ENCODE results near the gene GRIK3. TPM values are rescaled to one million over a fixed set of nuclear protein-coding genes. Genes with fewer than 3 reads are reported as not detected.

Gene GRIK3
- total and polyA plus RNA-seq, 4 experiments from 2014 or later, result not detected

- POLR2A ChIA-PET (ENCODE audit: partially characterized antibody), result no interaction called here
Measured at GRCh38 chr1:36834586-36834985, 199.7 kb downstream of the GRIK3 start.

GRCh38 chr1:36831186-36831810, 203.0 kb downstream of the GRIK3 start:
- Histone ChIP-seq H3K4me3 (ENCODE audit: low read length in 2 of 2) (no peak overlapping the region), H3K27me3 (ENCODE audit: insufficient read depth, low read length) (no peaks in the 10 kb centered on the region), H3K27ac (ENCODE audit: low read depth, low read length) (no peak overlapping the region), H3K9me3 (ENCODE audit: control insufficient read depth in 1 of 2, low read length in 2 of 2) (no peaks in the 10 kb centered on the region), H3K4me1 (ENCODE audit: insufficient read depth, low read length) (no peaks in the 10 kb centered on the region), H3K36me3 (ENCODE audit: insufficient read depth, low read length) (no peaks in the 10 kb centered on the region)
- no peak overlapping the region for H3K4me3 Mint-ChIP-seq
- H3K9me3 Mint-ChIP-seq, result peaks cover 0 to 1% (median 0%) of the 10 kb centered on the region in 8 donors
- intact Hi-C loops (cut with micrococcal nuclease), result no loop called here
- POLR2A ChIA-PET (ENCODE audit: partially characterized antibody), result no interaction called here
- H3K27ac Mint-ChIP-seq, result no peak overlapping the region
- H3K27me3 Mint-ChIP-seq, result peaks cover 6 to 18% of the 10 kb centered on the region in 2 donors
- DNase-seq, result no peak
- no peaks in the 10 kb centered on the region for H3K36me3 Mint-ChIP-seq
- no peaks in the 10 kb centered on the region for H3K4me1 Mint-ChIP-seq
- CTCF ChIA-PET (ENCODE audit: partially characterized antibody), result no interaction called here

More at GRCh38 chr1:36834586-36834985, 199.7 kb downstream of the GRIK3 start:
- H3K27me3 ChIP-seq (ENCODE audit: insufficient read depth, low read length), result no peaks in the 10 kb centered on the region
- CTCF ChIA-PET (ENCODE audit: partially characterized antibody), result no interaction called here
- H3K36me3 ChIP-seq (ENCODE audit: insufficient read depth, low read length), result no peaks in the 10 kb centered on the region
- Mint-ChIP-seq H3K4me3 (no peak overlapping the region), H3K4me1 (no peaks in the 10 kb centered on the region), H3K27ac (no peak overlapping the region), H3K27me3 (peaks cover 10 to 30% of the 10 kb centered on the region in 2 donors), H3K9me3 (peaks cover 0 to 1% (median 0%) of the 10 kb centered on the region in 8 donors), H3K36me3 (no peaks in the 10 kb centered on the region)
- intact Hi-C loops (cut with micrococcal nuclease), result no loop called here
- no peaks in the 10 kb centered on the region for H3K9me3 ChIP-seq (ENCODE audit: control insufficient read depth in 1 of 2, low read length in 2 of 2)
- no peak overlapping the region for H3K4me3 ChIP-seq (ENCODE audit: low read length in 2 of 2)
- no peak overlapping the region for H3K27ac ChIP-seq (ENCODE audit: low read depth, low read length)
- DNase-seq, result no peak
- no peaks in the 10 kb centered on the region for H3K4me1 ChIP-seq (ENCODE audit: insufficient read depth, low read length)

- intact Hi-C loops (cut with micrococcal nuclease), result no loop called here
- Histone ChIP-seq H3K4me1 (ENCODE audit: insufficient read depth, low read length) (no peaks in the 10 kb centered on the region), H3K4me3 (ENCODE audit: low read length in 2 of 2) (no peak overlapping the region), H3K27ac (ENCODE audit: low read depth, low read length) (no peak overlapping the region), H3K36me3 (ENCODE audit: insufficient read depth, low read length) (no peaks in the 10 kb centered on the region), H3K27me3 (ENCODE audit: insufficient read depth, low read length) (no peaks in the 10 kb centered on the region), H3K9me3 (ENCODE audit: control insufficient read depth in 1 of 2, low read length in 2 of 2) (no peaks in the 10 kb centered on the region)
- Mint-ChIP-seq H3K4me3 (no peak overlapping the region), H3K36me3 (no peaks in the 10 kb centered on the region), H3K27ac (no peak overlapping the region), H3K27me3 (peaks cover 5 to 15% of the 10 kb centered on the region in 2 donors), H3K9me3 (peaks cover 0 to 1% (median 0%) of the 10 kb centered on the region in 8 donors), H3K4me1 (no peaks in the 10 kb centered on the region)
- ChIA-PET CTCF (ENCODE audit: partially characterized antibody) (interaction anchor here (0.7 kb wide), 1 partner anchor 497 kb away, joined by 3 read pairs; no protein-coding TSS in a partner anchor), POLR2A (ENCODE audit: partially characterized antibody) (no interaction called here)
- no peak for DNase-seq
Measured at GRCh38 chr1:36829961-36830360, 204.4 kb downstream of the GRIK3 start.

DNA sequence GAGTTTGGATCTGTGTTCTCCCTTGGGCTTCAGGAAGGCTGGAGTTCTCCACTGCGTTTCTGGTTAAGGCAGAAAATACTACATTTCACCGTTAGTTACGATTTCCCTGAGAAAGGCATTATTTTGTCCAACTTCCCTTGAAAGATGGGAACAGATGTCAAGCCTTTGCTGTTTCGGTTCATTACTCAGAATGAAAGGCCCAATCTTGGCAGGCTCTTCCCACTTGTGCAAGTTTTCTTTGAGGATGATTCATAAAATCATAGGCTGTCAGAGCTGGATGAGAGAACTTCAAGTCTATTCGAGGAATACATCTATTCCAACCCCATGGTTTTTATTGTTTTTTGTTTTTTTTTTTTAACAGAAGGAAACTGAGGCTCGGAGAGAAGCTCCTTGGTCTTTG, 205.2 kb downstream of the GRIK3 start:
- Histone ChIP-seq H3K4me1 (ENCODE audit: insufficient read depth, low read length) (no peaks in the 10 kb centered on the region), H3K4me3 (ENCODE audit: low read length in 2 of 2) (no peak overlapping the region), H3K9me3 (ENCODE audit: control insufficient read depth in 1 of 2, low read length in 2 of 2) (no peaks in the 10 kb centered on the region), H3K27me3 (ENCODE audit: insufficient read depth, low read length) (no peaks in the 10 kb centered on the region), H3K27ac (ENCODE audit: low read depth, low read length) (no peak overlapping the region), H3K36me3 (ENCODE audit: insufficient read depth, low read length) (no peaks in the 10 kb centered on the region)
- ChIA-PET POLR2A (ENCODE audit: partially characterized antibody) (no interaction called here), CTCF (ENCODE audit: partially characterized antibody) (no interaction called here)
- Mint-ChIP-seq H3K27me3 (peaks cover 4 to 20% of the 10 kb centered on the region in 2 donors), H3K27ac (no peak overlapping the region), H3K36me3 (no peaks in the 10 kb centered on the region), H3K4me3 (no peak overlapping the region), H3K4me1 (no peaks in the 10 kb centered on the region), H3K9me3 (peaks cover 0 to 1% (median 0%) of the 10 kb centered on the region in 8 donors)
- intact Hi-C loops (cut with micrococcal nuclease), result no loop called here
- DNase-seq, result no peak

GRCh38 chr1:36825226-36825625, 209.1 kb downstream of the GRIK3 start:
- Histone ChIP-seq H3K36me3 (ENCODE audit: insufficient read depth, low read length) (no peaks in the 10 kb centered on the region), H3K27me3 (ENCODE audit: insufficient read depth, low read length) (no peaks in the 10 kb centered on the region), H3K27ac (ENCODE audit: low read depth, low read length) (no peak overlapping the region), H3K4me3 (ENCODE audit: low read length in 2 of 2) (no peak overlapping the region), H3K9me3 (ENCODE audit: control insufficient read depth in 1 of 2, low read length in 2 of 2) (no peaks in the 10 kb centered on the region), H3K4me1 (ENCODE audit: insufficient read depth, low read length) (no peaks in the 10 kb centered on the region)
- intact Hi-C loops (cut with micrococcal nuclease), result no loop called here
- no peak overlapping the region for H3K4me3 Mint-ChIP-seq
- CTCF ChIA-PET (ENCODE audit: partially characterized antibody), result no interaction called here
- POLR2A ChIA-PET (ENCODE audit: partially characterized antibody), result no interaction called here
- no peak overlapping the region for H3K27ac Mint-ChIP-seq
- H3K9me3 Mint-ChIP-seq, result no peaks in the 10 kb centered on the region
- H3K27me3 Mint-ChIP-seq, result peaks cover 14 to 23% of the 10 kb centered on the region in 2 donors
- DNase-seq, result no peak
- no peaks in the 10 kb centered on the region for H3K4me1 Mint-ChIP-seq
- no peaks in the 10 kb centered on the region for H3K36me3 Mint-ChIP-seq

GRCh38 chr1:36824390-36824861, 209.9 kb downstream of the GRIK3 start:
- POLR2A ChIA-PET (ENCODE audit: partially characterized antibody), result no interaction called here
- Histone ChIP-seq H3K36me3 (ENCODE audit: insufficient read depth, low read length) (no peaks in the 10 kb centered on the region), H3K27me3 (ENCODE audit: insufficient read depth, low read length) (no peaks in the 10 kb centered on the region), H3K4me1 (ENCODE audit: insufficient read depth, low read length) (no peaks in the 10 kb centered on the region), H3K9me3 (ENCODE audit: control insufficient read depth in 1 of 2, low read length in 2 of 2) (no peaks in the 10 kb centered on the region), H3K27ac (ENCODE audit: low read depth, low read length) (no peak overlapping the region), H3K4me3 (ENCODE audit: low read length in 2 of 2) (no peak overlapping the region)
- H3K27me3 Mint-ChIP-seq, result peaks cover 14 to 23% of the 10 kb centered on the region in 2 donors
- CTCF ChIA-PET (ENCODE audit: partially characterized antibody), result no interaction called here
- no peak overlapping the region for H3K27ac Mint-ChIP-seq
- DNase-seq, result no peak
- no peaks in the 10 kb centered on the region for H3K36me3 Mint-ChIP-seq
- H3K4me1 Mint-ChIP-seq, result no peaks in the 10 kb centered on the region
- H3K4me3 Mint-ChIP-seq, result no peak overlapping the region
- H3K9me3 Mint-ChIP-seq, result no peaks in the 10 kb centered on the region
- intact Hi-C loops (cut with micrococcal nuclease), result no loop called here

- intact Hi-C loops (cut with micrococcal nuclease), result no loop called here
- ChIA-PET CTCF (ENCODE audit: partially characterized antibody) (no interaction called here), POLR2A (ENCODE audit: partially characterized antibody) (no interaction called here)
- H3K9me3 Mint-ChIP-seq, result no peaks in the 10 kb centered on the region
- no peak overlapping the region for H3K27ac Mint-ChIP-seq
- no peak for DNase-seq
- no peaks in the 10 kb centered on the region for H3K36me3 ChIP-seq (ENCODE audit: insufficient read depth, low read length)
- H3K4me1 Mint-ChIP-seq, result no peaks in the 10 kb centered on the region
- H3K27me3 ChIP-seq (ENCODE audit: insufficient read depth, low read length), result peaks cover 4% of the 10 kb centered on the region
- H3K4me3 ChIP-seq (ENCODE audit: low read length in 2 of 2), result no peak overlapping the region
- H3K4me3 Mint-ChIP-seq, result no peak overlapping the region
- no peak overlapping the region for H3K27ac ChIP-seq (ENCODE audit: low read depth, low read length)
- H3K9me3 ChIP-seq (ENCODE audit: control insufficient read depth in 1 of 2, low read length in 2 of 2), result no peaks in the 10 kb centered on the region
- H3K27me3 Mint-ChIP-seq, result peaks cover 14 to 19% of the 10 kb centered on the region in 2 donors
- no peaks in the 10 kb centered on the region for H3K4me1 ChIP-seq (ENCODE audit: insufficient read depth, low read length)
- no peaks in the 10 kb centered on the region for H3K36me3 Mint-ChIP-seq
Measured at GRCh38 chr1:36822648-36823047, 211.7 kb downstream of the GRIK3 start.
